Uterus (tissue), 2 donors: ENCODE results near the gene CASKIN1.

Experiments
- POLR2A ChIP-seq, 2 donors: fragments of 450-650 bp; IDR thresholded peaks; one replicate each; pipeline ENCODE4 v1.6.1; 2016; ENCODE audit warnings: antibody characterized with exemption in 2 of 2, mild to moderate bottlenecking in 1 of 2, moderate library complexity in 1 of 2
- TF ChIP-seq, protein P1 (sequence below), 4 experiments: fragments of 200-600 bp in 2 of 4; fragments of 450-650 bp in 2 of 4; sonication (generic) in 2 of 4; IDR thresholded peaks; one replicate each; pipeline ENCODE4 v1.5.1; 2016 to 2019; ENCODE audit warnings: antibody characterized with exemption in 4 of 4, mild to moderate bottlenecking in 2 of 4, moderate library complexity in 1 of 4

DNA sequence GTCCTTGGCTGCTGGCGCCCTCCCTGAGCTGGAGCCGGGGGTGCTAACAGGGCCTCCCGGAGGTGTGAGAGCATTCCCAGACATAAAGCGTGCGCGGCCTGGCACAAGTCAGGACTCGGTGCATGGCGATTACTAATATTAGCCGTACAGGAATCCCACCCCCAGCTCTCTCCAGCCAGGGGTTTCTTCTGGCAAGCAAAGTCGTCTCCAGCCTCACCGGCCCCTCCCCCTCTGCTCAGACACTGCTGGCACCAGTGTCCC lies 5.0 kb downstream of the CASKIN1 start:
- TF ChIP-seq, protein P1, sequence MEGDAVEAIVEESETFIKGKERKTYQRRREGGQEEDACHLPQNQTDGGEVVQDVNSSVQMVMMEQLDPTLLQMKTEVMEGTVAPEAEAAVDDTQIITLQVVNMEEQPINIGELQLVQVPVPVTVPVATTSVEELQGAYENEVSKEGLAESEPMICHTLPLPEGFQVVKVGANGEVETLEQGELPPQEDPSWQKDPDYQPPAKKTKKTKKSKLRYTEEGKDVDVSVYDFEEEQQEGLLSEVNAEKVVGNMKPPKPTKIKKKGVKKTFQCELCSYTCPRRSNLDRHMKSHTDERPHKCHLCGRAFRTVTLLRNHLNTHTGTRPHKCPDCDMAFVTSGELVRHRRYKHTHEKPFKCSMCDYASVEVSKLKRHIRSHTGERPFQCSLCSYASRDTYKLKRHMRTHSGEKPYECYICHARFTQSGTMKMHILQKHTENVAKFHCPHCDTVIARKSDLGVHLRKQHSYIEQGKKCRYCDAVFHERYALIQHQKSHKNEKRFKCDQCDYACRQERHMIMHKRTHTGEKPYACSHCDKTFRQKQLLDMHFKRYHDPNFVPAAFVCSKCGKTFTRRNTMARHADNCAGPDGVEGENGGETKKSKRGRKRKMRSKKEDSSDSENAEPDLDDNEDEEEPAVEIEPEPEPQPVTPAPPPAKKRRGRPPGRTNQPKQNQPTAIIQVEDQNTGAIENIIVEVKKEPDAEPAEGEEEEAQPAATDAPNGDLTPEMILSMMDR (IDR thresholded peaks at IDR 0.05), result no peak
- TF ChIP-seq POLR2A (IDR thresholded peaks at IDR 0.05), result no peak
